ENCODE results near the gene CHAT.

The CHAT gene

DNA sequence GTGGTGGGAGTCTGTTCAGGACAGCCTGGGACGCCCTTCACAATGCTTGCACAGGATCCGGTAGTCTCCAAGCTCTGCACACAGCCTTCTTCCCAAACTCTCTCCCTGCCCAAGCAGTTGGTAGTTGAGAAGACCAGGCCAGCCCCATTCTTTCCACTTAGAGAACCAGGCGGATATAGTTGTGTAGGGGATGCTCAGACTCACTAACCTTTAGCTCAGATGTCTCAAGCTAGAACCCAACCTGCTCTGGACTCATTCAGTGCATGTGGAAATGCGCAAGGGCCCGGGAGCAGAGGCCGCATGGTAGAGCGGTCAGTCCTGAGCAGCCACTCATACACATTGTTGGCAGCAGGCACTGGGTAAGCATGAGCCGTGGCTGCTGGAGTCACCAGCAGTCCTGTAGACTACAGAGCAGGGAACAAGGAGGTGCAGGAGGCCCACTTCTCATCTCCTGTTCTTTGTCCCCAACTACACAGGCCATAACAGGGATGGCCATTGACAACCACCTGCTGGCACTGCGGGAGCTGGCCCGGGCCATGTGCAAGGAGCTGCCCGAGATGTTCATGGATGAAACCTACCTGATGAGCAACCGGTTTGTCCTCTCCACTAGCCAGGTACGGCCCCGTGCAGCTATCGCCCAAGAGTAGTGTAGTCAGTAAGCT lies 48.5 kb downstream of the CHAT start:
- no peak overlapping the region for H3K27ac ChIP-seq (ENCODE audit: low read depth, low read length)
- H3K36me3 ChIP-seq (ENCODE audit: control insufficient read depth, low read length), result no peaks in the 10 kb centered on the region
- H3K9me3 ChIP-seq (ENCODE audit: control insufficient read depth, insufficient read depth, low read length), result no peaks in the 10 kb centered on the region; the same call in 1 of the 2 replicates
- peaks cover 2% of the 10 kb centered on the region; the same call in 1 of the 2 replicates for H3K27me3 ChIP-seq (ENCODE audit: control insufficient read depth, low read length)
- no peaks in the 10 kb centered on the region for H3K79me2 ChIP-seq (ENCODE audit: control insufficient read depth, low read length)
- no peaks in the 10 kb centered on the region for H4K20me1 ChIP-seq (ENCODE audit: control insufficient read depth, insufficient read depth, low read depth, low read length)
- no peaks in the 10 kb centered on the region for H3K9me2 ChIP-seq (replicated peaks; ENCODE audit: control insufficient read depth, low read length)
- no peaks in the 10 kb centered on the region for H3F3A ChIP-seq (ENCODE audit: control insufficient read depth, insufficient read depth)
- H3K4me2 ChIP-seq (ENCODE audit: low read length), result no peak overlapping the region
- H3K4me3 ChIP-seq (ENCODE audit: low read length), result no peak overlapping the region
- peaks cover under 1% of the 10 kb centered on the region; the same call in 1 of the 2 replicates for H3K4me1 ChIP-seq (ENCODE audit: control insufficient read depth, low read length)
- no peak for TF ChIP-seq EZH2phosphoT487 (IDR thresholded peaks at IDR 0.05; ENCODE audit: borderline replicate concordance, low read length)
- TF ChIP-seq, protein P1, sequence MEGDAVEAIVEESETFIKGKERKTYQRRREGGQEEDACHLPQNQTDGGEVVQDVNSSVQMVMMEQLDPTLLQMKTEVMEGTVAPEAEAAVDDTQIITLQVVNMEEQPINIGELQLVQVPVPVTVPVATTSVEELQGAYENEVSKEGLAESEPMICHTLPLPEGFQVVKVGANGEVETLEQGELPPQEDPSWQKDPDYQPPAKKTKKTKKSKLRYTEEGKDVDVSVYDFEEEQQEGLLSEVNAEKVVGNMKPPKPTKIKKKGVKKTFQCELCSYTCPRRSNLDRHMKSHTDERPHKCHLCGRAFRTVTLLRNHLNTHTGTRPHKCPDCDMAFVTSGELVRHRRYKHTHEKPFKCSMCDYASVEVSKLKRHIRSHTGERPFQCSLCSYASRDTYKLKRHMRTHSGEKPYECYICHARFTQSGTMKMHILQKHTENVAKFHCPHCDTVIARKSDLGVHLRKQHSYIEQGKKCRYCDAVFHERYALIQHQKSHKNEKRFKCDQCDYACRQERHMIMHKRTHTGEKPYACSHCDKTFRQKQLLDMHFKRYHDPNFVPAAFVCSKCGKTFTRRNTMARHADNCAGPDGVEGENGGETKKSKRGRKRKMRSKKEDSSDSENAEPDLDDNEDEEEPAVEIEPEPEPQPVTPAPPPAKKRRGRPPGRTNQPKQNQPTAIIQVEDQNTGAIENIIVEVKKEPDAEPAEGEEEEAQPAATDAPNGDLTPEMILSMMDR (IDR thresholded peaks at IDR 0.05; ENCODE audit: low read depth, low read length, poor library complexity, severe bottlenecking), result no peak

- H3K9me3 ChIP-seq (ENCODE audit: control insufficient read depth, insufficient read depth, low read length), result no peaks in the 10 kb centered on the region; the same call in 1 of the 2 replicates
- H4K20me1 ChIP-seq (ENCODE audit: control insufficient read depth, insufficient read depth, low read depth, low read length), result no peaks in the 10 kb centered on the region
- H3K36me3 ChIP-seq (ENCODE audit: control insufficient read depth, low read length), result no peaks in the 10 kb centered on the region
- no peaks in the 10 kb centered on the region for H3K4me1 ChIP-seq (ENCODE audit: control insufficient read depth, low read length)
- peaks cover 2% of the 10 kb centered on the region; the same call in 1 of the 2 replicates for H3K27me3 ChIP-seq (ENCODE audit: control insufficient read depth, low read length)
- H3K9me2 ChIP-seq (replicated peaks; ENCODE audit: control insufficient read depth, low read length), result no peaks in the 10 kb centered on the region
- no peaks in the 10 kb centered on the region for H3F3A ChIP-seq (ENCODE audit: control insufficient read depth, insufficient read depth)
- H3K4me3 ChIP-seq (ENCODE audit: low read length), result no peak overlapping the region
- TF ChIP-seq, protein P1 (IDR thresholded peaks at IDR 0.05; ENCODE audit: low read depth, low read length, poor library complexity, severe bottlenecking), result no peak
- TF ChIP-seq EZH2phosphoT487 (IDR thresholded peaks at IDR 0.05; ENCODE audit: borderline replicate concordance, low read length), result no peak
- H3K4me2 ChIP-seq (ENCODE audit: low read length), result no peak overlapping the region
- no peak overlapping the region for H3K27ac ChIP-seq (ENCODE audit: low read depth, low read length)
- no peaks in the 10 kb centered on the region for H3K79me2 ChIP-seq (ENCODE audit: control insufficient read depth, low read length)
Measured at GRCh38 chr10:49663596-49663995, 49.8 kb downstream of the CHAT start.

DNA sequence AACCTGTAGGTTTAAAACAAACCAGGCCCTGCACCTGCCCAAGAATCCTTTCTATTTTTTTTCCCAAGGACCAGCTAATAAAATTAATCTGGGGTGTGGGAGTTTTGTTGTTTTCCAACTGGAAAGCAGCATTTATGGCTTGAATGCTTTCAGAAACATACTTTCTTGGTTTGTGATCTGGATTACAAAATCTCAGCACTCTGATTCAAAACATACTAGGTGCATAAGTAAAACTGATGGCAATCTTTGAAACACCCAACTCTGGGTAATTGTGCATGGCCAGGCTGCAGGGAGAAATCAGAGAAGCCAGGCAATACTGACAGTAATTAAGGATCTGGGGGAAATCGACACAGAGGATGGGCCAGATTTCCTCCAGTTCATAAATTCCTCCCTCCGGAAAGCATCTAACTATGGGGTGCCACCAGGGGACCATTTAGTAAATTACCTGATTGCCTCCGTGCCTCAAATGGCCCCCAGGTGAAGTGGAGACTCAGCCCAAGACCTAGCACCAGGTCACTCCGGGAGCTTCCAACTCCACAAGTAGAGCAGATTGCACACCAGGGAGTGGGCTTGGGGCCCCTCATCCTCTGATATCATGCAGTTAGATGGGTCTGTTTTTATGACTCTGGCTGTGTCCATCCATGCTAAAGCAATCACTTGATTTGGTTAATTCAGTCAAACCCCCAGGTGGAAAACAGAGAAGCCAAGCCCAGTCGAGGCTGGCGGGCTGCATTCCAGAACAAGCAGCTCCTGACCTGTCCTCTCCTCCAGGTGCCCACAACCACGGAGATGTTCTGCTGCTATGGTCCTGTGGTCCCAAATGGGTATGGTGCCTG lies 50.4 kb downstream of the CHAT start:
- Histone ChIP-seq H3K9me2 (replicated peaks; ENCODE audit: control insufficient read depth, low read length) (no peaks in the 10 kb centered on the region), H3K4me3 (ENCODE audit: low read length) (no peak overlapping the region), H3K9me3 (ENCODE audit: control insufficient read depth, insufficient read depth, low read length) (no peaks in the 10 kb centered on the region; the same call in 1 of the 2 replicates), H3K4me1 (ENCODE audit: control insufficient read depth, low read length) (no peaks in the 10 kb centered on the region), H3K27me3 (ENCODE audit: control insufficient read depth, low read length) (peaks cover 2% of the 10 kb centered on the region; the same call in 1 of the 2 replicates), H3K79me2 (ENCODE audit: control insufficient read depth, low read length) (no peaks in the 10 kb centered on the region), H3K4me2 (ENCODE audit: low read length) (no peak overlapping the region), H3F3A (ENCODE audit: control insufficient read depth, insufficient read depth) (no peaks in the 10 kb centered on the region), H3K36me3 (ENCODE audit: control insufficient read depth, low read length) (no peaks in the 10 kb centered on the region), H3K27ac (ENCODE audit: low read depth, low read length) (no peak overlapping the region), H4K20me1 (ENCODE audit: control insufficient read depth, insufficient read depth, low read depth, low read length) (no peaks in the 10 kb centered on the region)
- TF ChIP-seq EZH2phosphoT487 (IDR thresholded peaks at IDR 0.05; ENCODE audit: borderline replicate concordance, low read length), result no peak
